GM18868 (cell line): ENCODE results near the gene PRDX6.
"Not testable (repeated sequence)": the region's sequence is repeated elsewhere in the genome, so short reads cannot be mapped to it uniquely, and the experiment has no call there.

Experiments used
- ATAC-seq: cut with Tn5 transposase; IDR thresholded peaks from one replicate; pipeline ENCODE4 v1.9.1; 2021; ENCODE audit warnings: mild to moderate bottlenecking, moderate library complexity; ENCODE audit not compliant: unreplicated experiment

PRDX6 gene, protein sequence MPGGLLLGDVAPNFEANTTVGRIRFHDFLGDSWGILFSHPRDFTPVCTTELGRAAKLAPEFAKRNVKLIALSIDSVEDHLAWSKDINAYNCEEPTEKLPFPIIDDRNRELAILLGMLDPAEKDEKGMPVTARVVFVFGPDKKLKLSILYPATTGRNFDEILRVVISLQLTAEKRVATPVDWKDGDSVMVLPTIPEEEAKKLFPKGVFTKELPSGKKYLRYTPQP

DNA sequence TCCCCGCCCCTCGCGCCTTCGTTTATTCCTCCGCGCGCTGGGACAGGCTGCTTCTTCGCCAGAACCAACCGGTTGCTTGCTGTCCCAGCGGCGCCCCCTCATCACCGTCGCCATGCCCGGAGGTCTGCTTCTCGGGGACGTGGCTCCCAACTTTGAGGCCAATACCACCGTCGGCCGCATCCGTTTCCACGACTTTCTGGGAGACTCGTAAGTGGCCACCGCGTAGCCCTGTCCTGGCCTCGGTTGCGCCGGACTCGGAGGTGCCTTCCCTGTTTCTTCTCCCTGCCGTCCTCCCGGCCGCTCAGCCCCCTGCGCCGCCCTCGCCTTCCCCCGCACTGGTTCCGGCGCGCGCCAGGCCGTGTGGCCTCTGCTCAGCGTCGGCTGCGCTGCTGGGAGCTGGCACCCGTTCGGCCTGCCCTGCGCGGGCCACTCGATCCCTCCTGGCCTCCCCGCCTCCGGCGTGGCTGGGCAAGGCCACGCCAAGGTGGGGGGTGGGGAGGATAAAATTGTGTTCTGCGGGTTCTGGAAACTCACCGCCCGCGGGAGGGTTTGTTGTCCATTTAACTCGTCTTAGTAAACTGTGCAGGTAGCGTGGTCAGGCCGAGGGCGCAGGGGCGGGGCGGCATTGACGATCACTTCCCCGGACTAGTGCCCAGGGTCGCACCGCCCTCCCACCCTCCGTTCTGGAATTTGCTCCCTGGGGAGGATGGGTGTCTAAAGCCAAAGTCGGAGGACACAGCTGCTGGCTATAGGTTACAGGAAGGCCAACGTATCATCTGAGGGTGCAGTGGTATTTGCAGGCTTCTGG, at the start of gene PRDX6:
PRDX6 (plus strand) TSS at position 50 of the 808 bp plus-strand sequence; CDS start at position 113, 63 bp downstream.
- peak; percentile 55 for ATAC-seq

GRCh38 chr1:173429471-173430402, 47.4 kb upstream of the PRDX6 start:
- peak; percentile 74 for ATAC-seq

DNA sequence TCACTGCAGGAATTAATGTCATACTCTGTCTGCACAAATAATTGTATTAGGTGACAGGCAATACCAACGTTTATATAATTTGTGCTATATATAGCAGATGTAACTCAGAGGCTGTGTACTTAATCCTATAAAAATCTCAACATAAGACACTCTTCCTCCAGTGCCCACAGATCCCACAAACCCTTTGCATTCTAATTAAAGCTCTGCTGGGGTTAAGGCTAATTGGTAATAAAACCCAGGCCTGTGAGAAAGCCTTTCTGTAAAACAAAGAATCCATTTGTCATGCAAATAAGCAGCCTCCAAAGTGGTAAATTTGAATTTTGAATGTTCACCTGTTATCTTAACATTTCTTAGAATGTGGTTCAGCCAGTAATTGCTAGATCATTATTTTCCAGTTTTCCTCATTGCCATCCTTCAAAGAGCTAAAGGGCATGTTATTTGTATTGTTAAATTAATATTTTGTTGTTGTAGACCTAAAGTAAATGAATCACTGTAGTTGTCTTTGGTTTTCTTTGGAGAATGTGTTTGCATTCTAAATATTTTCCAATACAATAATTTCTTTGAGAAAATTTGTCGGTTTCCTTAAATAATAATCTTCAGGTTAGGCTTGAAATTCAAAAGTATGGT, 46.3 kb upstream of the PRDX6 start:
- no peak for ATAC-seq

DNA sequence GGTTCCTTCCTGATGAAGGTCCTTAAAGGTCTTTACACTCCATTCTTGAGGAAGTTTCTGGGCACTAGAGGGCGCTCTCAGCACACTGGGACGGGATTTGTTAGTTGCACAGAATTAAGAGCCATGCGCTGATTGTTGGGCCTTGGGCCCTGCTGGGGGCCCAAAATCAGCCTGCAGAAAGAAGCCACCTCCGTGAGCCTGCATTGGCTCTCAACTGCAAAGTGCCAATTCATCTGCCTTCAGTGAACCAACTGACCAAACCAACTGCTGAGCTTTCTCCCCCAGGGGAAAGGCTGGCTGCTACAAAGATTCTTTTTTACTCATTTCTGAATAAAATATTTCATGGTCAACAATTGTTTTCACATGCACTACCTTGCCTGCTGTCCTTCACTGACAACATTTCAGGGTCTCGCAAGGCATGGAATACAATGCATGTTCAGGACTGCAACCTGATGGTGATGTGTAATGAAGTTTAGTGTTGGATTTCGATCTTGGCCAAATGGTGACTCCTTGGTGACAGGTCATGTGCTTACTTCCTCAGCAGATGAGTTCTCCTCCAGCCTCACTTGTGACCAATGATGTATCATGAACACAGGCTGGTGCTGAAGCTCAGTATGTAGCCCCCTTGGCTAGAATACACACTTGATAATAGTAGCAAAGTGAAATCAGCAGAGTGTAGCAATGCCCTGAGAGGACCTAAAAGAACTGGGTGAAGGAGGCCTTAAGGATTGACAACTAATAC, 45.7 kb upstream of the PRDX6 start:
- ATAC-seq: no peak

GRCh38 chr1:173432331-173432730, 44.8 kb upstream of the PRDX6 start:
- no peak for ATAC-seq

- no peak for ATAC-seq
Observed at GRCh38 chr1:173433751-173434326, 43.3 kb upstream of the PRDX6 start.

DNA sequence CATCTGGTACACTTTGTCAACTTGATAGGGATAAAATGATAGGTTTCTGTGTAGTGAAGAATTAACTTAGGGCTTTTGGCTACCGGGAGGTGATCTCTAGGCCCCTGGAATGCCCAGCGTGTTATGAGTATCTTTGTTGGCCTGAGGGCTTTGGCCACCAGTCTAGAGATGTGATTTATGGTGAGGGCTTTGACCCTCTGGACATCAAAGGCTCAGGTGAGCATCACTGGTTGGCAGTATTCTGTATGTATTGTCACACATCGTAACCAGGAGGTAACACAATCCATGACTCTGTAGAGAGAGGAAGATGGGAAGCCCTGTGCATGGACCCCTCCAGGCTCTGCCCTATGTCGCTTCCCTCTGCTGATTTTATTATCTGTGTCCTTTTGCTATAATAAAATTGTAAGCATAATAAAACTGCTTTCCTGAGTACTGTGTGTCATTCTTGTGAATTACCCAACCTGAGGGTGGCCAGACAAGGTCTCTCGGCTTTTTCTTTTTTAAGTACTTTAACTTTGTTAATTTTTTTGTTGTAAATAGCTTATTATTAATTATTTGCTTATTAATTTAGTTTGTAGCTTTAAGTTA, 40.2 kb upstream of the PRDX6 start:
- ATAC-seq: no peak

GRCh38 chr1:173438675-173439074, 38.5 kb upstream of the PRDX6 start:
- no peak for ATAC-seq

GRCh38 chr1:173440430-173440829, 36.7 kb upstream of the PRDX6 start:
- no peak for ATAC-seq

DNA sequence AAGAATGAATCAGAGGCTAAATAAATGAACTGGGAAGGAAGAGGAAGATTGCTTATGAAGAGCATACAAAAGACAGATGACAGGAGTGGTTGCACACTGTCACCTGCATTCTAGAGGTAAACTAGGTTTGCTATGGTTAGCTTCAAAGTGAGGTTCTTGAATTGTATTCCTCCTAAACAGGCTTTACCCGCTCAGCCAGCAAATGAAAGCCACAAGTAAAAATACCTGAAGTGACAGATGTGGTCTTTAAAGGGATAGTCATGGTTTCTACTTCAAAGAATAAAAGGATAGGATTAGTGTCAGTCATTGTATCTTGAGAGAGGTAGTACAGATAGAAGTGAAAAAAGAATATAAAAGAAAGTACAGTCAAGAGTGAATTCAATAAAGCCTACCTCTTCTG, 32.4 kb upstream of the PRDX6 start:
- ATAC-seq: no peak

DNA sequence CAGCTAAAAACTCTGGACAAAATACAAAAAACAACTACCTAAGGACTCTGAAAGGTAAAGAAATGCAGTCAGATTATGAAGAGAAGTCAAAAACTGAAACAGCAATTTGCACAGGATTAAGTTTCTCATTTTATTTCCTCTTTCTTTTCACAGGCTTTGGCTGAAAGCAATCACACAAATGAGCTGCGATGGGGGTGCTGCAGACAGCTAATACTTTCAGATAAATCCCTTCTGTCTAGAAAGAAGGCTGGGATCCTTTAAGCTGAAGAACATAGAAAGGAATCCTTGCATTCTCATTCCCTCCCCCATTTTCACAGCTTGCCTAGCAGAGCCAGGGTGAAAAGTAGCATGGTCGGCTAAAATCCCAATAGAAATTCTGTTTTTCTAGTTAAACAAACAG, 32.0 kb upstream of the PRDX6 start:
- ATAC-seq: no peak

DNA sequence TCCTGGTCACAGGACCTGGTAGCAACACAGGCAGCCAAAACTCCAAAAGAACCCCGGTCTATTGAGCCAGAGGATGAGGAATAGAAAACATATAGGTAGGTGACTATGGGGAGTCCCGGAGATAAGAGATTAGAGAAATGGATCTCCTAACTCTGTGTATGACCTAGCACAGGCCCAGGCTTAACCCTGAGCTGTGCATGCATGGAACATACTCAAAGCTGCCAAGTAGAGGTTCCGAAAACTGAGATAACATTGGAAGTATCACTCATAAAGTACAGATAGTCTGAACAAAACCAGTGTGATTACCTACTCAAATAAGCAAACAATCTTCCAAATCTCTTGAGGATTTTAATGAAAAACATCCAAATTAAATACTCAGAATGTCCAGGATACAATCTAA, 31.5 kb upstream of the PRDX6 start:
- ATAC-seq: no peak

GRCh38 chr1:173447224-173447623, 29.9 kb upstream of the PRDX6 start:
- ATAC-seq: no peak

GRCh38 chr1:173448945-173449344, 28.2 kb upstream of the PRDX6 start:
- no peak for ATAC-seq

- no peak for ATAC-seq
Observed at GRCh38 chr1:173451981-173452380, 25.2 kb upstream of the PRDX6 start.

DNA sequence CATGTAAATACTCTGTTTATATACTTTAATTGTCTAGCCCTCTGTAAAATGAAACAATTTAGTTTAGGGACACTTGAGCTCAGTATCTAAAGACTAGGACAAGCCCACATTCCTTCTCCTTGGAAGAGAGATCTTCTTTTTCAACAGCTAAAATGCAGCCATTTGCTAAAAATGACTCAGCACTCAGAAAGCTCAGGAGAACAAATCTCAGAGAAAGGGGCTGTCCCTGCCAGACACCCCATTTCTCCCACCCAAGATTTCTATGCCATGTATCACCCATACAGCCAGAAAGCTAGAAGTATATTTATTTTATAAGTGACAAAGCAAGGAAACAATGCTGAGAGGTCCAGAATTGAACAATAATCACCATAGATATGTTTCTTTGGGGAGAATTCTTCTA, 23.2 kb upstream of the PRDX6 start:
- ATAC-seq: no peak

- no peak for ATAC-seq
Observed at GRCh38 chr1:173454966-173455524, 22.1 kb upstream of the PRDX6 start.

GRCh38 chr1:173459885-173460284, 17.2 kb upstream of the PRDX6 start:
- ATAC-seq: no peak

DNA sequence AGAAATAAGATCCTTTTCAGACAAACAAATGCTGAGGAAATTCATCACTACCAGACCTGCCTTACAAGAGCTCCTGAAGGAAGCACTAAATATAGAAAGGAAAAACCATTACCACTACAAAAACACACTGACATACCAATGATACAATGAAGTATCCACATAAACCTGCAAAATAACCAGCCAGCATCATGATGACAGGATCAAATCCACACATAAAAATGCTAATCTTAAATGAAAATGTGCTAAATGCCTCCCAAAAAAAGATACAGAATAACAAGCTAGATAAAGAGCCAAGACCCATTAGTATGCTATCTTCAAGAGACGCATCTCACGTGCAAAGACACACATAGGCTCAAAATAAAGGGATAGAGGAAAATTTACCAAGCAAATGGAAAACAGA, 14.5 kb upstream of the PRDX6 start:
- ATAC-seq: not testable (repeated sequence)
